Measurements from ENCODE around the gene MAP4K5.
"Not testable (repeated sequence)": the region's sequence is repeated elsewhere in the genome, so short reads cannot be mapped to it uniquely, and the experiment has no call there.

The MAP4K5 gene

DNA sequence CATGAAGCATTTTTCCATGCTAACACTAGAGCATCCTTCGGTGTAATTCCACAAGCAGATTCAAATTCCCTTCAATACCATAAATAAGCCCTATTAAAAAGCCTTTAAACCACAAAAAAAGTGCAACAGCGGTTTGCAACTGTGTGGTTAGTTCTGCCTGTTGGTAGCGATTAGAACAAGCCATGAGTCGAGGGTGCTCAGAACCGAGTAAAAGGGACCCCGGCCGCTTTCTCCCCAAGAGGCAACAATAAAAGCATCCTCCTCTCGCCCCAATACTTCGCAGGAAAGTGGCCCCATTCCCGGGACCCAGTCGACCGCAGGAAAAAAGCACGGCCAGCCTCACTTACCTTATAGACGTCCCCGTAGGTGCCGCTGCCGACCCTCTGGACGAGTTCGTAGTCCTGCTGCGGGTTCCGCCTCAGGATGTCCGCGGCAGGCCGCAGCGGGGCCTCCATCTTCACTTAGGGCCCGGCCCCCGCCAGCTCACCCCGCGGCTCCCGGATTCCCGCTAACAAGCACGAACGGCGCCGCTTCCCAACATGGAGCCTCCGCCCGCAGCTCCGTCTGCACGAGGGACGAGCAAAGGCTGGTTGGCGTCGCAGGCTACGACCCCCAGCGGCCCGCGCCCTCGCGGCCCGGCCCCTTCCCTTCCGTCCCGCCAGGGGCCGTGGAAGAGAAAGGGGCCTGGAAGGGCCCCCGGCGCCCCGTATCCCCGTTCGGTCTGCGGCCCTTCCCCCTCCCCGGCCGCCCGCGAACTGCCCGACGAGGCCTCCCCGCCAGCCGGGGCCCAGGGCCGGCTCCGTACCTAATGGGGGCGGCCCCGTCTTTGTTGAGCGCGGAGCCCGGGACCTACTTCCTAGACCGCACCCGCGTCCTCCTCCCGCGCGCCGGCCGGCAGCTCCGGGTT, 521 bp downstream of the MAP4K5 start:
- peak; percentile 4 for DNase-seq (ENCODE audit: low spot score)

- no peak for DNase-seq (ENCODE audit: low spot score)
Observed at GRCh38 chr14:50530794-50531365, 1.5 kb downstream of the MAP4K5 start.

DNA sequence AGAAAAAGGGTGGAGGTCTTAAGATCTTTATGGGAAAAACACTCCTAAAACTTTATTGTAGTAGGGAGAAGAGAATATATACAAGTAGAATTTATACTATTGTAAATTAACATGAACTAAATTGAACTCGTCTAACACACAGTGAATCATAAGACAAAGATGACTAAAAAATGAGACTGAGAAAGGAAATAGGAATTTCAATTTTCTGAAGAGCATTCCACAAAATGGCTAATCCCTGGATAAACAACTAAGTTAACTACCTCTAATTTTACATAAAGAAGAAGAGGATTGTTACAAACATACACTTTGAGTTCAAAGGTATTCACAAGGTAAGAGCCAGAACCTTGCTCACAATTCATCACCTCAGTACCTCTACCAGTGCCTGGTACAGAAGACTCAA, 2.0 kb downstream of the MAP4K5 start:
- no peak for DNase-seq (ENCODE audit: low spot score)

GRCh38 chr14:50529288-50530179, 2.8 kb downstream of the MAP4K5 start:
- DNase-seq (ENCODE audit: low spot score): no peak

DNA sequence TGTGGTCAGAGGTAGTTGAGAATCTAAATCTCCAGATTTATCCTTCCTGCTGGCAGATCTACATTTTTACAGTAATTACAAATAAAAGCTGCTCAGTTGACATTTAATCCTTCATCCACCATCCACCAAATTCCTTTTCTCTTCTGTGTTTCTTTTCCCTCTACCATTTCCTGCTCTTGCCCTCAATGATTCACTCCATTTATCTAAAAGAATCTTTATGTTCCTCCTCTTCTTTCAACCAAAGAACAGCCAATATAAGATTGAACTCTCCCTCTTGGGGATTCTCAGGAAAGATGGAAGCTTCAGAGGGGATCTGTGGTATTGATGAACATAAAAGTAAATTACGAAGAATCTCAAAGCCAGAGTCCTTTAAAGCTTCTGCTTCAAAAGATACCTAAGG, 4.4 kb downstream of the MAP4K5 start:
- DNase-seq (ENCODE audit: low spot score): no peak

DNA sequence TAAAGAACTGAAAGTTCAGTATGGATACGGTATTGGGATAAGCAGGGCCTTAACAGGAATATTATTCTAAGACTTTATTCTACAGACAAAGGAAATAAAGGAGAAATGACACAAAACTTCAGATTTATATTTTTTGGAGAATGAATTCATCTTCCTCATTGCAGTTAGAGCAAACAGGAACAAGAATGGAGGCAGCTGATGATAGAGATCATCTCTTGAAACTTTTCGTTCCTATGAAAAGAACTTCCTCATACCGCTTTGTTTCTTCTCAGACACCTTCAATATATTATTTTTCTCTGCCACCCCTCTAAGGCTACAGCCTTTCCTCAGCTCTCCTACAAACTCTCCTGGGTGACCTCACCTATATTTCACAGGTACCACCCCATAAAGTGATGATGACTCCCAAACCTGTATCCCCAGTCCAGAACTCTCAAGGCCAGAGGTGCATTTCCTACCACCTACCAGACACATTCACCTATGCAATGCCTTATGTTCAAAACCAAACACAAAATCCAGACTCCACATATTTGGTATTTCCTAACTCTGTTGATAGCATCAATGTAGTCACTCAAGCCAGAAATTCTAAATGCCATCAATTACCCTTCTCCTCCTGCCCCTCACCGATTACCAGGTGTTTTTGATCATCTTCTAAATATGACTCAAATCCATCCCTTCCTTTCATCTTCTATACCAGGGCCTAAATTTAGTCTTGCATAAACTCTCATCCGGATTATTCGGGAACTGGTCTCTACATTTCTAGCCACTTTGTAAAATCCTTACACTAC, 7.4 kb downstream of the MAP4K5 start:
- no peak for DNase-seq (ENCODE audit: low spot score)

DNA sequence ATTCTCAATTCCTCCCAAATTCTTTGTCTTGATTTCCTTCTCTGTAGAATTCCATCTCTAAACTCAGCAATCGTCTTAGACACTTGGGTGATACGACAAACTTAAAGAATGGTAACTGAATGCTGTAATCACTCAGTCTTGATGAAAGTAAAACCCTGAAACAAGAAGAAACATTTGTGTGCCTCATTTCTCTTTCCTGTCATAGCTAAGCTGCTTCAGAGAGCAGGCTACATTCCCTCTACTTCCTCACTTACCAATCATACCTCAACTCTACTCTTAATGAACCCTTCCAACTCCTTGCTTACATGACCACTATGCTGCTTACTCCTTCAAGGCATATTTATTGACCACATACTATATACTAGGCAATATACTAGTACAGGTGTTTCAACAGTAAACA, 8.3 kb downstream of the MAP4K5 start:
- DNase-seq (ENCODE audit: low spot score): no peak

- DNase-seq (ENCODE audit: low spot score): no peak
Observed at GRCh38 chr14:50523271-50524041, 8.9 kb downstream of the MAP4K5 start.

DNA sequence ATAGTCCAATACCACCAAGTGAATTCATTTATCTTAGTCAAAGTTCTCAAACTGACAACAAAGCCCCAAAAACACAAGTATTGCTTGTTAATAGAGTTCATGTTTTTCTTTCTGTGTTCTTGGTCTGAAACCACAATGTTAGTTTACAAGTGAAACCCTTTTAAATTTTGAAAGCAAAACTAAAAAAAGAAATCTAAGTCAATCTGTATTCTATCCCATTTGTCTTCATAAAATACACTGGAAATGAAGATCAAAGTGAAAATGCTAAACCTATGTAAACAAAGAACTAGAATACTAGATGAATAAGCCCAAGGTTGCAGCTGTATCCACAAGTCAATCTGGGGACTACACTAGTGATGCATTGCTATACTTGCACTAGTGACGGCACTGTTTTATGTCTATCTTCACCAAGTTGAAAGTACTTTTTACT, 10.4 kb downstream of the MAP4K5 start:
- DNase-seq (ENCODE audit: low spot score): no peak

DNA sequence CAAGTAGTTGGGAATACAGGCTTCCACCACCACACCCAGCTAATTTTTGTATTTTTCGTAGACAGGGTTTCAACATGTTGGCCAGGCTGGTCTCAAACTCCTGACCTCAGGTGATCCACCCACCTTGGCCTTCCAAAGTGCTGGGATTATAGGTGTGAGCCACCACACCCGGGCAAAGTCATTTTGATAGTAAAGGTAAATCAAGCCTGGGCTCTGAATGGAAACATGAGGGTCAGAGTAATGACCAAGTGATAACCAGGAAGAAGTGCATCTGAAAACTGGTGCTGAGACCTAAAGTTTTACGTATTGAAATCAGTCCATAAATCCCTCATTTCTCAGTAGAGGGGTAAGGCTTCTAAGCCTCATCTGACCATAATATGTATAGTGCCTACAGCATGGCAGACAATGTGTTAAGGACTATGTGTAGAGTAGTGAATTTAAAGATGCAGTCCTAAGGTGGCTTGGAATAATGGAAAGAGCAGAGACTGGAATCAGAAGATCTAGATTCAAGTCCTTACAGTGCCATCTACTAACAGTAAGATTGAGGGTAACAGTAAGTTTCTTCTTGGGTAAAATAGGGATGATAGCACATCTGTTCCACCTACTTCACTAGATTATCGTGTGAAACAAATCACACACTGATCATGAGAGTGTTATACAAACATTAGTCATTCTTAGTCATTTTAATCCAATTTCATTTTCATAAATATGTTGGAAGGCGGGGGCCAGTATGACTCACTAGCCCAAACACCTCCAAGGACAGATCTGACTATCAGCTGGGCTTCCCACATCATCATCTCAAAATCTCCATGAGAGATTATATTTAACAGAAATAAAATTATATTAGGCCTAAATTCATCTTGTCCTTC, 11.2 kb downstream of the MAP4K5 start:
- peak; percentile 27 for DNase-seq (ENCODE audit: low spot score)

- DNase-seq (ENCODE audit: low spot score): no peak
Observed at GRCh38 chr14:50516091-50516490, 16.3 kb downstream of the MAP4K5 start.

GRCh38 chr14:50512463-50512862, 19.9 kb downstream of the MAP4K5 start:
- DNase-seq (ENCODE audit: low spot score): no peak

DNA sequence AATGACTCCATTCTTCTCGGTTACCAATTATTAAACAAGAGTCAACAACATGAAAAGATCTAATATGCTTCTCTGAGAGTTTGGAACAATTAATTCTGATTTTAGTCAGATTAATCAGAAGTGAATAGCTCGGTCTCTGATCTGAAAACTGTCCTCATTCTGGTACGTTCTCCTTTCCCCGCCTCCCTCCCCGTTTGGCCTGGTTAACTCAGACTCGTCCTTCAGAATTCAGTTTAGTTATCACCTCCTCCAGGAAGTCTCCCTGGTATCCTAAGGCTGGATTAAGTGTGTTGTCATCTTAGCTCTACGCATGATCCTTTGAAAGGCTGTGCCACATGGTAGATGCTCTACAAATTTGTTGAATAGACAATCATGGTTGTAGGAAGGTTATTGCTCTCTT, 22.2 kb downstream of the MAP4K5 start:
- DNase-seq (ENCODE audit: low spot score): no peak

DNA sequence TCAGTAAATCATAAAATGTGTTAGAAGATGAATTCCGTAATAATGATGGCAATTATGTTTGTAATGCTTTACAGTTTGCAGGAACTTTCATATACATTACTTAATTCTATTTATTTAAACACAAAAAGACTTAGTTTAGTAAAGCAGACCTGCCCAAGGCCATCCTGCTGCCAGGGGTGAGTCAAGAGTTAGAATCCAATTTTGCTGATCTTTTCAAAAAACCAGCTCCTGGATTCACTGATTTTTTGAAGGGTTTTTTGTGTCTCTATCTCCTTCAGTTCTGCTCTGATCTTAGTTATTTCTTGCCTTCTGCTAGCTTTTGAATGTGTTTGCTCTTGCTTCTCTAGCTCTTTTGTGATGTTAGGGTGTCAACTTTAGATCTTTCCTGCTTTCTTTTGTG, 25.3 kb downstream of the MAP4K5 start:
- not testable (repeated sequence) for DNase-seq (ENCODE audit: low spot score)

GRCh38 chr14:50501642-50502041, 30.7 kb downstream of the MAP4K5 start:
- DNase-seq (ENCODE audit: low spot score): no peak

GRCh38 chr14:50497351-50497750, 35.0 kb downstream of the MAP4K5 start:
- DNase-seq (ENCODE audit: low spot score): no peak

DNA sequence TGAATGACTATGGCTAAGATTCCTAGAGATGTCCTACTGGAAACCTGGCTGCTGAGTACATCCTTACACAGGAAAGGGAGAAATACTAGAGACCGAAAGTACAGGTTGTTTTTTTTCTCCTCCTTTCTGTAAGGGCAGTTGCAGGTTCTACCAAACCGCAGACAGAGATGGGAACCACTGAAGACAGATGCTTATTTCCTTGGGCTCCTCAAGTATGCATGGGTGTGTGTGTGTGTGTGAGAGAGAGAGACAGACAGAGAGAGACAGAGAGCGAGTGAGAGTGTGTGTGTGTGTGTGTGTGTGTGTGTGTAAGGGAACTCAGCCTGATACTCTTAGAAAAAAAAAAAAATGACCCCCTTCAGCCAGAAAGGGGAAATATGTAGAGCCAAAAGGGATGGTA, 42.5 kb downstream of the MAP4K5 start:
- DNase-seq (ENCODE audit: low spot score): no peak

DNA sequence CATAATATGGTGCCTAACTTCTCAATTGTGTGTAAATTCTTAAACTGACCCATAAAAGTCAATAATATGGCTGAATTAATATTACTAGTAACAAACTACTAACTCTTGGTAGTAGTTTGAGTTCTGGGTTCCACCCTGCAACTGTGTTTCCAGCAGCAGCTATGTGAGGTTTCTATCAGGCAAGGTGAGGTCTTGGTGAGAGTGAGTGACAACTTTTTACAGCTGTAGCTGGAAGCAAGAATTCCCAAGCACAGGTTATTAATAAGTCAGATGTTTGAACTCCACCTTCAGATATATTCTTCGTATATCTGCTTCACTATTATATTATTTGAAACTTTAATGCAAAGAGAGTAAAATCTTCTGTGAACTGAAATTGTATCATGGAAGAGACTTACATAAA, 43.8 kb downstream of the MAP4K5 start:
- DNase-seq (ENCODE audit: low spot score): no peak

GRCh38 chr14:50479041-50479440, 53.3 kb downstream of the MAP4K5 start:
- DNase-seq (ENCODE audit: low spot score): no peak

DNA sequence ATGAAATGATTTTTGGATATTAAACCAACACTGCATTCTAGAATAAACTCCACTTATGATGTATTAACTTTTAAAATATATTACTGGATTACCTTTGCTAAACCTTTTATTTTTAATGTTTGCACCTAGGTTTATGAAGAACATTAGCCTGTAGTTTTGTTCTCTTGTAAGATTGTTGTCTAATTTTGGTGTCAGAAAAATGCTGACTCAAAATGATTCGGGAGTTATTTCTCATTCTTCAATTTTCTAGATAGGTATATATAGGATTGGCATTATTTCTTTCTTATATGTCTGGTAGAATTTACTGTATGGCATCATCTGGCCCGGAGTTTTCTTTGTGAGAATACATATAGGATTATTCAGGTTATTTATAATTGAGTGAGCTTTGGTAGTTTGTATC, 54.6 kb downstream of the MAP4K5 start:
- DNase-seq (ENCODE audit: low spot score): no peak
